NCI-H1436 treated with DMSO at 0.1 percent for 48 hours (cell line): ENCODE results near the gene BLCAP.
"Not testable (repeated sequence)": the region's sequence is repeated elsewhere in the genome, so short reads cannot be mapped to it uniquely, and the experiment has no call there.

Experiments
- DNase-seq: peaks from one replicate; lab custom pipeline; 2025; lab: John Stamatoyannopoulos, UW

Gene BLCAP

GRCh38 chr20:37527638-37528445 is at the start of gene BLCAP:
TSS of gene BLCAP (minus strand) at chr20:37527876. CDS start at chr20:37519174, 8,702 bp downstream.
- peak; percentile 67 for DNase-seq

DNA sequence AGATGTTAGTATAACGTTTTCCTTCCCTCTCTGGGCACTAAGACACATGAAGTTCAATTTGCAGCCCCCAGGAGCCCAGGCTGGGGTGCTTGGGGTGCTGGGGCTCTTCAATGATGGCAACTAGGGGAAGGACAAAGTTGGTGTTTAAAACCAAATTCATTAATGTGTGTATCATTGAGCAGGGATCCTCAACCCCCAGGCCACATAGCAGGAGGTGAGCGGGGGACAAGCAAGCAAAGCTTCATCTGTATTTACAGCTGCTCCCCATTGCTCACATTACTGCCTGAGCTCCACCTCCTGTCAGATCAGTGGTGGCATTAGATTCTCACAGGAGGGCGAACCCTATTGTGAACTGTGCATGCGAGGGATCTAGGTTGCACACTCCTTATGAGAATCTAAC is 49.8 kb upstream of the BLCAP start:
- DNase-seq, result not testable (repeated sequence)

DNA sequence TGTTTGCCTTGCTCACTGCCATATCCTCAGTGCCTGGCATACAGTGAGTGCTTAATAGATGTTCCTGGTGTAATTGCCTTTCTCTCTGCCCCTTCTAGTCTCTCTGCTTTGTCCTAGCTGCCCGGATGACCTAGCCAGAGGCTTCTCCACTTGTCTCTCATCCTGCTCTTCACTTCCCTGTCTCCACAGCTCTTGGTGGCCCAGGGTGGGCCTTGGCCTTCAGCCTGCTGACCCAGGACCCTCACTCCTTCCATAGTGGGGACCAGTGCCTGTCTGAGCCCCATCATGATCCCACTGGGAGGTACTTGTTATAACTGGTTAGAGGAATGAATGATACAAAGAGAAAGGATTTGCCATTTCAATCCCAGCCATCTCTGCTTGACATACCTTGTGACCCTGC is 49.2 kb upstream of the BLCAP start:
- DNase-seq, result no peak

- no peak for DNase-seq
These were observed 48.2 kb upstream of the BLCAP start for GRCh38 chr20:37575884-37576283.

DNA sequence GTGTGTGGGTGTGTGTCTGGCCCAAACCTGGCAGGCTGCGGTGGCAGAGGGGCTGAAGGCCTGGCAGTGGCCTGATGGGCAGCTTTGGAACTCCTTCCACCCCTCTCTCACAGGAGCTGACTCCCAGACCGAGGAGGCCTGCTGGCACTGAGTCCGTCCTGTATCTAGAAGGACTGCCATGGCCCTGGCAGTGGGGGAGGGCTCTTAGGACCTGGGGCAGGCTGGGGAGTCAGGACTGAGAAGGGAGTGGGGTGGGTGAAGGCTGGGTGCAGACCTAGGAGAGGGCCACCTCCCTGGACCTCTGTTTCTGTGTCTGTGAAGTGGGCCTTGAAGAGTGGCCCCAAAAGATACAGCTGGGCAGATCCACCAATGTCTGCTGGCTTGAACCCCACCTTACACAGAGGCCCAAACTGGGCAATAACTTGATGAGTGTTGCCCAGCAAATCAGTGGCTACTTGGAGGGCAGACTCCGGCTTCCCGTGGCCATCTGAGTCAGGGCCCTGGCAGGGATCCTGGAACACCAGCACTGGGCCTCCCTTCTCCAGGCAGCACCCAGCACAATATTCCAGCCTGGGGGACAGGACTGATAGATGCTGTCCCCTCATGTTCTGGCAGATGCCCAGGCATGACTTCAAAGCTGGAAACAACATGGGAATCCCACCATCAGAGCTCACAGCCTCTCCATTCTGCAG is 46.7 kb upstream of the BLCAP start:
- no peak for DNase-seq

DNA sequence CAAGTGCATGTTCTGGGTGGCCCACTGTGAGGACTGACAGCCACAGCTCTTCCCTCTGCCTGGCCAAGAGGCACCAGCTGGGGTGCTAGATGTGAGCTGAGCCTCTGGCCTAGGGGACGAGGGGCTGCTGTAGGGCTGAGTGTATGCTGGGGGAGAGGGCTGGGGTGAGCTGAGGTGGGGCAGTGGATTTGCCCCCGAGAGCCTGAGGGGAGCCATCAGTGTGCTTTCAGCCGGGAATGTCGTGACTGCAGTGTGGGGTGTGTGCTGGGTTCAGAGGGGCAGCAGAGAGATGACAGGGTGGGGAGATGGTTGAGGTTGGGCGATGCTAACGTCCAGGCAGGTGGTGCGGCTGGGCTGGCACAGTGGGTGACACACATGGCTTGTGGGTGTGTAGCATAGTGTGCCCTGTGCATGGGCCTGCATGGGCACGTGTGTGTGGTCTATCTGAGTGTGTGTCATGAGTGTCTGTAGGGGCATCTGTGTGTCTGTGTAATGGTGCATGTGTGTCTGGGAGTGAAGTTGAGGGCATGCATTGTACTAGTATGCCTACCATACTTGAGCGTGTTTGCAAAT is 46.0 kb upstream of the BLCAP start:
- DNase-seq, result no peak

DNA sequence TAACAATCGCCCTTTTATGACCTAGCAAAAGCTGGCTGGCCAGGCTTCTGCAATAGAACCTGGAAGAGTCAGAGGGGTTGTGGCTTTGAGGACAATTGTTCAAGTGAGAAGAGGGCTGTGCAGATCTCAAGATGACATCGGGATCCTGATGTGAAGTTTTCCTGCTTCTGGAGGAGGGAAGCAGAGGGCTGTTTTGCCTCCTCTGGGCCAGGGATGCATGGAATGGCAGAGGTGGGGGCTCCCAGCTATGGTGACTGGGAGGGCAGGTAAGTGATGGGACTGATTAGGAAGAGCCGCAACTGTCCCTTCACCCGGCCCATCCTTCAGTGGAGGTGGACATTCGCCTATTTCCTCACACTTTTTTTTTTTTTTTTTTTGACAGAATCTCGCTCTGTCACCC is 43.4 kb upstream of the BLCAP start:
- no peak for DNase-seq

- DNase-seq, result no peak
These were observed 42.7 kb upstream of the BLCAP start for GRCh38 chr20:37570419-37570818.

- DNase-seq, result peak; percentile 32
These were observed 40.3 kb upstream of the BLCAP start for GRCh38 chr20:37567671-37568588.

DNA sequence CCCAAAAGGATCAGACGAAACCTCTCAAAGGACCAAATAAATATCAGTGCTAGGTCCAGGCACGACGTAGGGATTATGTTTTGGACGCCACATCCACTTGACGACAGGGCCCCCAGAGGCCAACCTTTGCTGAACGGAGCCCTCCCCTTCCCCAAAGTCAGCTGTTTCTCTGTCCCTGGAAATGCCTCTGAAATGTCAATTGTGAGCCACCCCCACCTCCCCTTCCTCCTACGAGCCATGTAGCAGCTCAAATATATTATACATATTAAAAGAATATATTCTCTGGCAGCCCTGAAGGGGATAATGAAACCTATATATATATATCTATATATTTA is 39.6 kb upstream of the BLCAP start:
- DNase-seq, result no peak

DNA sequence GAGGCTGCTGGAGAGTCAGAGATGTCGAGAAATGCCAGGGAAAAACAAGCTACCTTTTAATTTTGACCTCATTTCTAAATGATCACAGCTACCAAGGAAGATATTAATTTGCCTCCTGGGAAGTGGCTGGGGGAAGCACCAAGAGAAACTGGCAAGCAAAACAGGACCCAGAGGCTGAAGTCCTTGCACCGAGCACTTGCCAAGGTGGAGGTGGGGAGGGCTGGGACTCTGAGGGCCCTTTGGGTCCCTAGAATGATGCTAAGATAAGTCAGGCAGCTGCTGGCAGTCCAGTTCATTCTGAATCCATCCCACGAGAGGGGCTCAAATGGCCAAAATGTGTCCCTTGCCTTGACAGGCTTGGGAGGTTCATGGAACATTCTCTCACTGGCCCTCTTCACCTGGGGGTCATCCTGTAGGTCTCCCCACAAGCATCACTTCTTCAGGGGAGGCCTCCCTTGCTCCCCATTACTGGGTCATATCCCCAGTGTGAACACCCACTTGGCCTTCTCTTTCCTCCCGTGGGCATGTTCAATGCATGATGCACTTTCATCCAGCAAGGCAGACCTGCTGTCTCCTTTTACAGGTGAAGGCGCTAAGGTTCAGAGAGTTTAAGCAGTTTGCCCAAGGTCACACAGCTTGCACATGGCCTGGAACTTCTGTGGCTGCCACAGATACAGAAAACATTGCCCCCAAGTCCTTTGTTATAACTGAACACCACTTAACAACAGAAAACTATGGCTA is 39.1 kb upstream of the BLCAP start:
- DNase-seq, result no peak

- no peak for DNase-seq
These were observed 37.6 kb upstream of the BLCAP start for GRCh38 chr20:37565134-37565811.

GRCh38 chr20:37564388-37565133 is 36.9 kb upstream of the BLCAP start:
- DNase-seq, result no peak

- DNase-seq, result no peak
These were observed 36.3 kb upstream of the BLCAP start for GRCh38 chr20:37564016-37564387.

DNA sequence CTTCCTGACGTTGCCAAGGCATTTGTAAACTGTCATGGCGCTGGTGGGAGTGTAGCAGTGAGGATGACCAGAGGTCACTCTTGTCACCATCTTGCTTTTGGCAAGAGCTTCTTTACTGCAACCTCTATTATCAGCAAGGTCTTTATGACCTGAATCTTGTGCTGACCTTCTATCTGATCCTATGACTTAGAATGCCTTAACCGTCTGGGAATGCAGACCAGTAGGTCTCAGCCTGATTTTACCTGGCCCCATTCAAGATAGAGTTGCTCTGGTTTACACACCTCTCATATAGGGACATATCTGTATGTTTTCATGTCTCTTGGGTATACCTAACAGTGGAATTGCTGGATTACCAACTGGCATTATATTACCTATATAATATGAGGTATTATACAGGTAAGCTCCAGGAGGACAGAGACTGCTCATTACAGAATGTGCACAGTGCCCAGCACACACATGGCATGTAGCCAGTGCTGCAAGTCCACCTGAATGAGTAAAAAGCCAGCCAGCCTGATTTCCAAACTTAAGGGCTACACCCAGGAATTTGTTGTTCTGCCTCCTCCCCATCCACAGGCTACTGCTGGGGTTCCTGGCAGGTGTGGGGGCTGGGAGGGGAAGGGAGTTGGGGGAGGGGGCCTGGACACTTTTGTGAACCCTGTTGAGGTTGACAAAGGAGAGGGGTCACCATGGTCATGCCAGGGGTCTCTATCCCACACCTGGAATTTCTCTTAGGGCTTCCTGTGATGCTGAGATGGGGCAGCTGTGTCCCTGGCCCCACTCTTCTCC is 35.2 kb upstream of the BLCAP start:
- no peak for DNase-seq

GRCh38 chr20:37560629-37561028 is 33.0 kb upstream of the BLCAP start:
- DNase-seq, result no peak

GRCh38 chr20:37559312-37560027 is 31.8 kb upstream of the BLCAP start:
- no peak for DNase-seq

- DNase-seq, result no peak
These were observed 31.1 kb upstream of the BLCAP start for GRCh38 chr20:37558779-37559178.

- no peak for DNase-seq
These were observed 30.6 kb upstream of the BLCAP start for GRCh38 chr20:37558306-37558705.
